Measurements from ENCODE around the gene ZSWIM4. TPM values are rescaled to one million over a fixed set of nuclear protein-coding genes. Genes with fewer than 3 reads are reported as not detected.

Gene ZSWIM4
- total RNA-seq (2013) = 0.64 TPM
- 1 to 10 TPM in 1 of 3 donors, under 1 TPM in 2; 0.19 to 1.1 (median 0.23) TPM for polyA plus RNA-seq
- polyA minus RNA-seq = 2.1 and 3.6 TPM in 2 replicates
- 12.8 to 62.7 (median 23.1) reads per million in 11 experiments for total RNA-seq

- H3K36me3 ChIP-seq (replicated peaks in 1 of 2; ENCODE audit: control insufficient read depth in 1 of 2, insufficient read depth in 2 of 2, low read length in 2 of 2) = no peaks in the 10 kb centered on the region
- Mint-ChIP-seq H3K27ac (peak within 1 kb of the TSS; percentile 85 to 98 (median 95)), H3K36me3 (no peaks in the 10 kb centered on the region), H3K9me3 (peaks cover 0 to 5% (median 0%) of the 10 kb centered on the region in 7 donors), H3K4me1 (peaks cover 38% of the 10 kb centered on the region), H3K4me3 (peak within 1 kb of the TSS; percentile 95 to 98), H3K27me3 (ENCODE audit: low read depth in 3 of 3) (peaks cover 0 to 9% (median 0%) of the 10 kb centered on the region in 3 donors)
- H4K20me1 ChIP-seq (ENCODE audit: insufficient read depth, low read length) = no peaks in the 10 kb centered on the region
- H3K4me2 ChIP-seq (replicated peaks; ENCODE audit: extremely low read depth, low read length, poor library complexity, severe bottlenecking) = peak within 1 kb of the TSS; percentile 98
- no peaks in the 10 kb centered on the region for H3K79me2 ChIP-seq (ENCODE audit: insufficient read depth, low read length)
- H3K27me3 ChIP-seq (ENCODE audit: control insufficient read depth in 2 of 2, insufficient read depth in 2 of 2, low read length in 2 of 2) = no peaks in the 10 kb centered on the region
- peak; percentile 98 for DNase-seq
- TF ChIP-seq, protein P1, sequence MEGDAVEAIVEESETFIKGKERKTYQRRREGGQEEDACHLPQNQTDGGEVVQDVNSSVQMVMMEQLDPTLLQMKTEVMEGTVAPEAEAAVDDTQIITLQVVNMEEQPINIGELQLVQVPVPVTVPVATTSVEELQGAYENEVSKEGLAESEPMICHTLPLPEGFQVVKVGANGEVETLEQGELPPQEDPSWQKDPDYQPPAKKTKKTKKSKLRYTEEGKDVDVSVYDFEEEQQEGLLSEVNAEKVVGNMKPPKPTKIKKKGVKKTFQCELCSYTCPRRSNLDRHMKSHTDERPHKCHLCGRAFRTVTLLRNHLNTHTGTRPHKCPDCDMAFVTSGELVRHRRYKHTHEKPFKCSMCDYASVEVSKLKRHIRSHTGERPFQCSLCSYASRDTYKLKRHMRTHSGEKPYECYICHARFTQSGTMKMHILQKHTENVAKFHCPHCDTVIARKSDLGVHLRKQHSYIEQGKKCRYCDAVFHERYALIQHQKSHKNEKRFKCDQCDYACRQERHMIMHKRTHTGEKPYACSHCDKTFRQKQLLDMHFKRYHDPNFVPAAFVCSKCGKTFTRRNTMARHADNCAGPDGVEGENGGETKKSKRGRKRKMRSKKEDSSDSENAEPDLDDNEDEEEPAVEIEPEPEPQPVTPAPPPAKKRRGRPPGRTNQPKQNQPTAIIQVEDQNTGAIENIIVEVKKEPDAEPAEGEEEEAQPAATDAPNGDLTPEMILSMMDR (IDR thresholded peaks at IDR 0.05) = no peak
- under 1% methylated on average over 63 of the region's 71 CpGs for WGBS (ENCODE audit: insufficient coverage)
- intact Hi-C loops (cut with micrococcal nuclease) = loop anchor here in 1 of 2 donors (5.0 kb wide), 2 partner anchors 37 to 63 kb away; no protein-coding TSS in a partner anchor
- peak within 1 kb of the TSS; percentile 95 for H2AFZ ChIP-seq (ENCODE audit: insufficient read depth, low read depth, low read length, poor library complexity, severe bottlenecking)
- H3K9ac ChIP-seq (ENCODE audit: insufficient read depth, low read length, poor library complexity, severe bottlenecking) = peak within 1 kb of the TSS; percentile 85
- peaks cover 32 to 33% of the 10 kb centered on the region in 2 donors for H3K4me1 ChIP-seq (ENCODE audit: control insufficient read depth in 1 of 2, insufficient read depth in 2 of 2, low read length in 2 of 2)
- peak within 1 kb of the TSS; percentile 57 to 91 (median 88) for H3K4me3 ChIP-seq (replicated peaks in 1 of 3; ENCODE audit: low read depth in 2 of 3, low read length in 3 of 3)
- peak within 1 kb of the TSS; percentile 29 to 90 for H3K27ac ChIP-seq (ENCODE audit: low read depth in 1 of 2, low read length in 2 of 2)
- no peaks in the 10 kb centered on the region for H3K9me3 ChIP-seq (replicated peaks in 1 of 2; ENCODE audit: control insufficient read depth in 1 of 2, insufficient read depth in 1 of 2, low read length in 2 of 2)
Measured at GRCh38 chr19:13794757-13795589, at the start of gene ZSWIM4. Gene ZSWIM4, plus strand, starts transcription at chr19:13795443. Its CDS starts 206 bp downstream, at chr19:13795649.

DNA sequence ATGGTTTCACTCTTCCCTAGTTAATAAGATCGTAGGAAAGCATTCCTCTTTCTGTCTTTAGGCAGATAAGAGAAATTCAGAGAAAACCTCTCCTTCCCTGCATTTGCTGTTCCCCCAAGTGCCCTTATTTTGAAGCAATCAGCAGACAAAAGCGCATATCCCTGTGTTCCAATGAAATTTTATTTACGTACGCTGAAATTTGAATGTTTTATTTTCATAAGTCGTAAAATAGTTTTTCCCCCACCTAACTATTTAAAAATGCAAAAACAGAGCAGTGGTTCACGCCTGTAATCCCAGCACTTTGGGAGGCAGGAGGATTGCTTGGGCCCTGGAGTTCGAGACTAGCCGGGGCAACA lies 48.2 kb upstream of the ZSWIM4 start:
- Mint-ChIP-seq H3K9me3 (peaks cover 0 to 5% (median 1%) of the 10 kb centered on the region in 7 donors), H3K27ac (peak overlapping the region in 6 of 7 donors; percentile 42 to 90 (median 80)), H3K36me3 (peaks cover 0 to 19% of the 10 kb centered on the region in 2 donors), H3K4me1 (peaks cover 15% of the 10 kb centered on the region), H3K4me3 (peak overlapping the region in 1 of 2 donors; percentile 59), H3K27me3 (ENCODE audit: low read depth in 3 of 3) (no peaks in the 10 kb centered on the region)
- intact Hi-C loops (cut with micrococcal nuclease) = loop anchor here in 1 of 2 donors (2.0 kb wide), 1 partner anchor 16 kb away; no protein-coding TSS in a partner anchor
- Histone ChIP-seq H3K79me2 (ENCODE audit: insufficient read depth, low read length) (peaks cover 32% of the 10 kb centered on the region), H3K27me3 (ENCODE audit: control insufficient read depth in 2 of 2, insufficient read depth in 2 of 2, low read length in 2 of 2) (no peaks in the 10 kb centered on the region), H3K9me3 (replicated peaks in 1 of 2; ENCODE audit: control insufficient read depth in 1 of 2, insufficient read depth in 1 of 2, low read length in 2 of 2) (peaks cover 0 to 3% of the 10 kb centered on the region in 2 donors), H3K9ac (ENCODE audit: insufficient read depth, low read length, poor library complexity, severe bottlenecking) (no peak overlapping the region), H2AFZ (ENCODE audit: insufficient read depth, low read depth, low read length, poor library complexity, severe bottlenecking) (peak overlapping the region; percentile 65), H3K27ac (ENCODE audit: low read depth in 1 of 2, low read length in 2 of 2) (no peak overlapping the region), H3K4me2 (replicated peaks; ENCODE audit: extremely low read depth, low read length, poor library complexity, severe bottlenecking) (peak overlapping the region; percentile 96), H3K36me3 (replicated peaks in 1 of 2; ENCODE audit: control insufficient read depth in 1 of 2, insufficient read depth in 2 of 2, low read length in 2 of 2) (peaks cover 3 to 14% of the 10 kb centered on the region in 2 donors), H3K4me3 (replicated peaks in 1 of 3; ENCODE audit: low read depth in 2 of 3, low read length in 3 of 3) (peak overlapping the region in 1 of 3 experiments; percentile 96), H4K20me1 (ENCODE audit: insufficient read depth, low read length) (no peaks in the 10 kb centered on the region), H3K4me1 (ENCODE audit: control insufficient read depth in 1 of 2, insufficient read depth in 2 of 2, low read length in 2 of 2) (peaks cover 18 to 19% of the 10 kb centered on the region in 2 donors)
- DNase-seq = no peak
- TF ChIP-seq, protein P1 (IDR thresholded peaks at IDR 0.05) = no peak
- 95% methylated on average over 3 of the region's 8 CpGs for WGBS (ENCODE audit: insufficient coverage)

Measured in CD14-positive monocyte (primary cell).